Liver (tissue), 9 donors: Measurements from ENCODE around the gene THAP3. TPM values are rescaled to one million over a fixed set of nuclear protein-coding genes. Genes with fewer than 3 reads are reported as not detected.
A peak's percentile ranks its signal among the peaks of the same experiment; 100 is the strongest.

Experiments used
- DNase-seq: peaks from one replicate; pipeline ENCODE4 v3.0.0-alpha.2; 2017; ENCODE audit warnings: low spot score
- H3K27ac ChIP-seq, 2 donors: one replicate each; pipeline ENCODE4 v1.7.0; 2013; ENCODE audit warnings: inconsistent platforms in 2 of 2, low read length in 2 of 2, control low read depth in 1 of 2, low read depth in 1 of 2, mild to moderate bottlenecking in 1 of 2
- H3K27me3 ChIP-seq, 4 donors: one replicate each; pipeline versions ENCODE4 v1.6.1 to v1.7.0; 2013; ENCODE audit warnings: low read length in 3 of 4, inconsistent platforms in 1 of 4, mild to moderate bottlenecking in 1 of 4, moderate library complexity in 1 of 4; ENCODE audit not compliant: control insufficient read depth in 4 of 4, insufficient read depth in 4 of 4
- H3K36me3 ChIP-seq, 4 donors: one replicate each; pipeline versions ENCODE4 v1.6.1 to v1.7.0; 2013; ENCODE audit warnings: low read length in 3 of 4, mild to moderate bottlenecking in 3 of 4, low read depth in 1 of 4, moderate library complexity in 1 of 4; ENCODE audit not compliant: control insufficient read depth in 4 of 4, insufficient read depth in 3 of 4
- H3K4me1 ChIP-seq, 4 donors: one replicate each; pipeline versions ENCODE4 v1.6.1 to v1.7.0; 2013; ENCODE audit warnings: low read length in 3 of 4, mild to moderate bottlenecking in 3 of 4, moderate library complexity in 1 of 4; ENCODE audit not compliant: control insufficient read depth in 4 of 4, insufficient read depth in 4 of 4
- H3K4me3 ChIP-seq, 3 donors: one replicate each; pipeline versions ENCODE4 v1.6.1 to v1.7.0; 2013; ENCODE audit warnings: low read length in 3 of 3, control low read depth in 1 of 3, low read depth in 1 of 3, mild to moderate bottlenecking in 1 of 3
- H3K9ac ChIP-seq, 2 donors: one replicate each; pipeline ENCODE4 v1.7.0; 2013; ENCODE audit warnings: low read length in 2 of 2, mild to moderate bottlenecking in 2 of 2, moderate library complexity in 2 of 2, control low read depth in 1 of 2, low read depth in 1 of 2
- H3K9me3 ChIP-seq, 4 donors: one replicate each; pipeline versions ENCODE4 v1.6.1 to v1.7.0; 2013; ENCODE audit warnings: low read length in 3 of 4; ENCODE audit not compliant: control insufficient read depth in 4 of 4
- CTCF ChIP-seq: fragments of 150-350 bp; IDR thresholded peaks from 2 replicates; pipeline ENCODE4 v1.5.1; 2017; ENCODE audit warnings: improper control_type of control experiment, low read depth, low read length; ENCODE audit not compliant: missing input control
- EGR1 ChIP-seq, 2 donors: IDR thresholded peaks; 2 replicates each; pipeline ENCODE4 v1.6.1; 2016 to 2018; ENCODE audit warnings: antibody characterized with exemption in 2 of 2, low read depth in 2 of 2
- FOXA1 ChIP-seq: IDR thresholded peaks from 2 replicates; pipeline ENCODE4 v1.6.1; 2016; ENCODE audit warnings: antibody characterized with exemption
- FOXA2 ChIP-seq: IDR thresholded peaks from 2 replicates; pipeline ENCODE4 v1.6.1; 2016; ENCODE audit warnings: antibody characterized with exemption
- GABPA ChIP-seq, 2 donors: IDR thresholded peaks in 1 of 2; conservative IDR thresholded peaks in 1 of 2; 2 replicates each; pipeline ENCODE4 v1.6.1; 2016; ENCODE audit warnings: antibody characterized with exemption in 2 of 2, mild to moderate bottlenecking in 1 of 2, moderate library complexity in 1 of 2
- HNF4A ChIP-seq, 2 donors: conservative IDR thresholded peaks; 2 replicates each; pipeline ENCODE4 v1.6.1; 2016; ENCODE audit warnings: antibody characterized with exemption in 2 of 2, mild to moderate bottlenecking in 2 of 2
- HNF4G ChIP-seq: IDR thresholded peaks from 2 replicates; pipeline ENCODE4 v1.6.1; 2016; ENCODE audit warnings: antibody characterized with exemption
- JUND ChIP-seq, 2 donors: IDR thresholded peaks; 2 replicates each; pipeline ENCODE4 v1.6.1; 2016; ENCODE audit warnings: antibody characterized with exemption in 2 of 2
- MAX ChIP-seq: IDR thresholded peaks from 2 replicates; pipeline ENCODE4 v1.6.1; 2016; ENCODE audit warnings: antibody characterized with exemption
- NR2F2 ChIP-seq: IDR thresholded peaks from 2 replicates; pipeline ENCODE4 v1.6.1; 2016; ENCODE audit warnings: antibody characterized with exemption
- RAD21 ChIP-seq, 2 donors: IDR thresholded peaks; 2 replicates each; pipeline ENCODE4 v1.6.1; 2016; ENCODE audit warnings: antibody characterized with exemption in 2 of 2, mild to moderate bottlenecking in 2 of 2
- REST ChIP-seq: IDR thresholded peaks from 2 replicates; pipeline ENCODE4 v1.6.1; 2016; ENCODE audit warnings: antibody characterized with exemption, mild to moderate bottlenecking
- RXRA ChIP-seq, 2 donors: IDR thresholded peaks; 2 replicates each; pipeline ENCODE4 v1.6.1; 2017 to 2018; ENCODE audit warnings: antibody characterized with exemption in 2 of 2, mild to moderate bottlenecking in 1 of 2
- SP1 ChIP-seq: IDR thresholded peaks from 2 replicates; pipeline ENCODE4 v1.6.1; 2018; ENCODE audit warnings: antibody characterized with exemption, mild to moderate bottlenecking
- TAF1 ChIP-seq: conservative IDR thresholded peaks from 2 replicates; pipeline ENCODE4 v1.6.1; 2016; ENCODE audit warnings: antibody characterized with exemption, mild to moderate bottlenecking
- YY1 ChIP-seq: IDR thresholded peaks from 2 replicates; pipeline ENCODE4 v1.6.1; 2016; ENCODE audit warnings: antibody characterized with exemption, mild to moderate bottlenecking
- ZBTB33 ChIP-seq: IDR thresholded peaks from 2 replicates; pipeline ENCODE4 v1.6.1; 2016; ENCODE audit warnings: antibody characterized with exemption
- WGBS: extraction: QIAGEN DNeasy Blood & Tissue Kit; methylation state at CpG from one replicate; pipeline ENCODE4 v1.1.7; 2013; 5-methylcytosine and 5-hydroxymethylcytosine counted together
- polyA plus RNA-seq, 2 donors: library from polyadenylated mRNA; stranded (reverse) in 1 of 2; unstranded in 1 of 2; fragments of 200-250 nt in 1 of 2; fragments of >200 nt in 1 of 2; fragmentation: Nextera tagmentation in 1 of 2; extraction: Ambion mirVana in 1 of 2; gene quantifications; one replicate each; pipeline versions ENCODE4 v1.2.1 to v1.2.3, GENCODE V29; 2013 to 2015
- total RNA-seq, 2 donors: library from RNA; depleted of rRNA; stranded (reverse); fragments of >200 nt; gene quantifications; one replicate each; pipeline ENCODE4 v1.2.3, GENCODE V29; 2014
- TF ChIP-seq, protein P1 (sequence below): IDR thresholded peaks from 2 replicates; pipeline ENCODE4 v1.6.1; 2016; ENCODE audit warnings: antibody characterized with exemption
- donor health status: healthy.
- donor health status: healthy.
- donor health status: healthy.
- donor health status: healthy.
- donor health status: healthy.

THAP3 gene
- total and polyA plus RNA-seq, 4 donors, result 7.2 to 10.2 (median 8.6) TPM

DNA sequence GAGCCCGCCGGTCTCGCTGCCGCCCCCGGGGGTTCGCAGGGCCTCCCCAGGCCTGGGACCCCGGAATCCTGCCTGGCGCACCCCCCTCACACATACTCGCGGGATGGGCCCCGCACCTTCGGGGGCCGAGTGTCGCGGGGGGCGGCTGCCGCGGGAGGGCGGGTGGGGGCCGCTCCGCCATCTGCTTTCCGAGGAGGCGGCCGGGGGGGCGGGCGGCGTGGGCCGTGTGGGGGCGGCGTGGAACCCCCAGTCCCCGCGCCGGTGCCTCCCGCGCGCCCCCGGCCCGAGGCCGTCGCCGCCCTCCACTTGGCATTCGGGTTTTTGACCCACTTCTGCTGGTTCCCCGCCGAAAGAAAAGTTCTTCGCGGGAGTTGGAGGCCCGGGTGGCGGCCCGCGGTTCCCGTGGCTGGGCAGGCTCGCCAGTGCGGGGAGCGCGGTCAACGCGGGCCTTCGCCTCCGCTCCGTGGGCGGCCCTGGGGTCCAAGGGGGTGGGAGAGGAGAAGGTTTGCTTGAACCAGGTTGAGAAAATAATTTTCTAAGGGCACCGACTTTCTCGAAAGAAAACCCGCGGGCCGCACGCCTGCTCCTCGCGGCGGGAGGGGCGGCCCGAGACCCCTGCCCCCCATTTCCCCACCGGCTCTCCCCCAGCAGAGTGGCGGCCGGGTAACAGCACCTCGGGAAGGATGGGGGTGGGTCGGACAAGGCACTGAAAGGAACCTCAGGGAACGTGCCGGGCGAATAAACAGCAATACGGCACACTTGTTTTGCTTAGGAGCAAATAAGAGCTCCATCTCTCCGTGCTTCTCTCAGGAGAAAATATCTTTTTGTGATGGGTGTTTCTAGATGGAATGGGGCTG is 9.5 kb upstream of the THAP3 start:
- H3K9me3 ChIP-seq, result no peaks in the 10 kb centered on the region
- peak overlapping the region; percentile 39 to 54 for H3K9ac ChIP-seq
- H3K4me3 ChIP-seq, result peak overlapping the region; percentile 23 to 100 (median 63)
- DNase-seq, result no peak
- peaks cover 1 to 6% (median 5%) of the 10 kb centered on the region in 4 donors for H3K36me3 ChIP-seq
- TF ChIP-seq RAD21 (IDR thresholded peaks at IDR 0.05), result no peak
- TF ChIP-seq FOXA2, result no peak
- TF ChIP-seq NR2F2, result no peak
- TF ChIP-seq GABPA (IDR thresholded peaks at IDR 0.05 in 1 of 2, conservative IDR thresholded peaks at IDR 0.05 in 1 of 2), result no peak
- TF ChIP-seq RXRA (IDR thresholded peaks at IDR 0.05), result no peak
- TF ChIP-seq, protein P1, sequence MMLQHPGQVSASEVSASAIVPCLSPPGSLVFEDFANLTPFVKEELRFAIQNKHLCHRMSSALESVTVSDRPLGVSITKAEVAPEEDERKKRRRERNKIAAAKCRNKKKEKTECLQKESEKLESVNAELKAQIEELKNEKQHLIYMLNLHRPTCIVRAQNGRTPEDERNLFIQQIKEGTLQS, result no peak
- no peak for TF ChIP-seq TAF1
- no peak for TF ChIP-seq SP1
- no peak for TF ChIP-seq EGR1 (IDR thresholded peaks at IDR 0.05; ENCODE audit: low read depth in 2 of 2)
- no peak for TF ChIP-seq MAX
- WGBS, result 2% methylated on average over 82 of the region's 82 CpGs
- peaks cover 4 to 11% (median 8%) of the 10 kb centered on the region in 4 donors for H3K4me1 ChIP-seq
- peak overlapping the region; percentile 57 to 59 for H3K27ac ChIP-seq
- no peaks in the 10 kb centered on the region for H3K27me3 ChIP-seq

- no peak for DNase-seq
- Histone ChIP-seq H3K27ac (no peak overlapping the region), H3K4me3 (no peak overlapping the region), H3K4me1 (peaks cover 6 to 37% (median 31%) of the 10 kb centered on the region in 4 donors), H3K9ac (no peak overlapping the region), H3K9me3 (no peaks in the 10 kb centered on the region), H3K36me3 (peaks cover 1 to 7% (median 5%) of the 10 kb centered on the region in 4 donors), H3K27me3 (no peaks in the 10 kb centered on the region)
- TF ChIP-seq FOXA2 (no peak), RAD21 (IDR thresholded peaks at IDR 0.05) (no peak), NR2F2 (no peak), HNF4G (no peak), GABPA (IDR thresholded peaks at IDR 0.05 in 1 of 2, conservative IDR thresholded peaks at IDR 0.05 in 1 of 2) (no peak), HNF4A (conservative IDR thresholded peaks at IDR 0.05) (no peak), SP1 (no peak), JUND (IDR thresholded peaks at IDR 0.05) (no peak), REST (no peak), TAF1 (no peak), MAX (no peak), ZBTB33 (no peak), RXRA (IDR thresholded peaks at IDR 0.05) (no peak), FOXA1 (no peak), YY1 (no peak), EGR1 (IDR thresholded peaks at IDR 0.05; ENCODE audit: low read depth in 2 of 2) (no peak), CTCF (no peak)
- TF ChIP-seq, protein P1, result no peak
- 97% methylated on average over 4 of the region's 4 CpGs for WGBS
Observed at GRCh38 chr1:6619045-6619444, 5.6 kb upstream of the THAP3 start.
